WERI-Rb-1 (cell line): Measurements from ENCODE around the gene RNF103.
"Not testable (repeated sequence)": the region's sequence is repeated elsewhere in the genome, so short reads cannot be mapped to it uniquely, and the experiment has no call there.

ENCODE experiments used
- DNase-seq: peaks from one replicate; pipeline ENCODE4 v3.0.0-alpha.2; 2020
- H3K27ac ChIP-seq: fragments of 250-450 bp; sonication (Bioruptor Pico); 2 replicates; pipeline ENCODE4 v1.5.1; 2020; ENCODE audit warnings: mild to moderate bottlenecking, moderate library complexity
- H3K27me3 ChIP-seq: fragments of 250-450 bp; sonication (Bioruptor Pico); 2 replicates; pipeline ENCODE4 v1.5.1; 2021; ENCODE audit warnings: mild to moderate bottlenecking, low read depth, moderate library complexity; ENCODE audit not compliant: insufficient read depth, severe bottlenecking
- H3K36me3 ChIP-seq: fragments of 250-450 bp; sonication (Bioruptor Pico); 2 replicates; pipeline ENCODE4 v1.5.1; 2020; ENCODE audit warnings: mild to moderate bottlenecking, moderate library complexity
- H3K4me3 ChIP-seq: 2 replicates; pipeline ENCODE4 v1.5.1; 2011; ENCODE audit warnings: low read depth, mild to moderate bottlenecking, control low read depth, low read length
- H3K9me3 ChIP-seq: fragments of 250-450 bp; sonication (Bioruptor Pico); 2 replicates; pipeline ENCODE4 v1.5.1; 2021; ENCODE audit warnings: mild to moderate bottlenecking, moderate library complexity; ENCODE audit not compliant: severe bottlenecking
- CTCF ChIP-seq: IDR thresholded peaks from 2 replicates; pipeline ENCODE4 v1.5.1; 2011; ENCODE audit warnings: low read depth, mild to moderate bottlenecking, control low read depth, inconsistent platforms, low read length

RNF103 gene

GRCh38 chr2:86593266-86593665 is 30.4 kb downstream of the RNF103 start:
- H3K36me3 ChIP-seq, result no peaks in the 10 kb centered on the region
- no peak for TF ChIP-seq CTCF
- DNase-seq, result no peak
- no peak overlapping the region for H3K4me3 ChIP-seq
- no peaks in the 10 kb centered on the region for H3K9me3 ChIP-seq
- no peaks in the 10 kb centered on the region for H3K27me3 ChIP-seq
- H3K27ac ChIP-seq, result no peak overlapping the region

- DNase-seq, result no peak
- no peaks in the 10 kb centered on the region for H3K36me3 ChIP-seq
- TF ChIP-seq CTCF, result no peak
- no peaks in the 10 kb centered on the region for H3K9me3 ChIP-seq
- no peak overlapping the region for H3K4me3 ChIP-seq
- H3K27ac ChIP-seq, result no peak overlapping the region
- no peaks in the 10 kb centered on the region for H3K27me3 ChIP-seq
Observed at GRCh38 chr2:86592547-86593230, 31.0 kb downstream of the RNF103 start.

GRCh38 chr2:86589701-86590100 is 34.0 kb downstream of the RNF103 start:
- H3K4me3 ChIP-seq, DNase-seq, H3K27ac ChIP-seq, H3K36me3 ChIP-seq, H3K9me3 ChIP-seq, H3K27me3 ChIP-seq: not testable (repeated sequence)

GRCh38 chr2:86584151-86584913 is 39.3 kb downstream of the RNF103 start:
- Histone ChIP-seq H3K27me3 (no peaks in the 10 kb centered on the region), H3K4me3 (no peak overlapping the region), H3K27ac (no peak overlapping the region), H3K36me3 (no peaks in the 10 kb centered on the region), H3K9me3 (no peaks in the 10 kb centered on the region)
- no peak for DNase-seq
- no peak for TF ChIP-seq CTCF

GRCh38 chr2:86580560-86580959 is 43.1 kb downstream of the RNF103 start:
- Histone ChIP-seq H3K27me3 (no peaks in the 10 kb centered on the region), H3K4me3 (no peak overlapping the region), H3K9me3 (peaks cover 8% of the 10 kb centered on the region), H3K27ac (no peak overlapping the region), H3K36me3 (no peaks in the 10 kb centered on the region)
- DNase-seq, result no peak
- TF ChIP-seq CTCF, result no peak

- H3K27me3 ChIP-seq, result no peaks in the 10 kb centered on the region
- H3K4me3 ChIP-seq, result no peak overlapping the region
- no peaks in the 10 kb centered on the region for H3K36me3 ChIP-seq
- H3K27ac ChIP-seq, result no peak overlapping the region
- no peak for TF ChIP-seq CTCF
- DNase-seq, result no peak
- H3K9me3 ChIP-seq, result peaks cover 8% of the 10 kb centered on the region
Observed at GRCh38 chr2:86577817-86578456, 45.7 kb downstream of the RNF103 start.
